ENCODE measurements around the gene UXS1.

DNA sequence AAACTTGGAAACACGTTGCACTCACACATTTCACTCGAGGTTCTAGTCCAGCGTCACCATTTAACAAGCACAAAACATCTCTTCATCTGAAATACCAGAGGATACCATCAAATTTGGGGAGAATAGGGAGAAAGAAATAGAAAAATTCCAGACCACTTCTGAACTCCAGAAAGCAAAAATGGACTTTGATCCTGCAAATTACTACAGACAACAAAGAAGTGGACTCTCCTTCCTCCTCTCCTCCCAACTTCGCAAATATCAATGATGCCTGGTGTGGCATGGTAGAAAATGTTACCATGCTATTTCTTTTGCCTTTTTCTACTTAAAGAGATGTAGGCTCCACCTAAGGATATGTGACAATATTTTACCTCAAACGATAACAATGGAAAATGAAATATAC is 13.5 kb downstream of the UXS1 start:
- TF ChIP-seq POLR2A (IDR thresholded peaks at IDR 0.05), result no peak
- TF ChIP-seq, protein P1, sequence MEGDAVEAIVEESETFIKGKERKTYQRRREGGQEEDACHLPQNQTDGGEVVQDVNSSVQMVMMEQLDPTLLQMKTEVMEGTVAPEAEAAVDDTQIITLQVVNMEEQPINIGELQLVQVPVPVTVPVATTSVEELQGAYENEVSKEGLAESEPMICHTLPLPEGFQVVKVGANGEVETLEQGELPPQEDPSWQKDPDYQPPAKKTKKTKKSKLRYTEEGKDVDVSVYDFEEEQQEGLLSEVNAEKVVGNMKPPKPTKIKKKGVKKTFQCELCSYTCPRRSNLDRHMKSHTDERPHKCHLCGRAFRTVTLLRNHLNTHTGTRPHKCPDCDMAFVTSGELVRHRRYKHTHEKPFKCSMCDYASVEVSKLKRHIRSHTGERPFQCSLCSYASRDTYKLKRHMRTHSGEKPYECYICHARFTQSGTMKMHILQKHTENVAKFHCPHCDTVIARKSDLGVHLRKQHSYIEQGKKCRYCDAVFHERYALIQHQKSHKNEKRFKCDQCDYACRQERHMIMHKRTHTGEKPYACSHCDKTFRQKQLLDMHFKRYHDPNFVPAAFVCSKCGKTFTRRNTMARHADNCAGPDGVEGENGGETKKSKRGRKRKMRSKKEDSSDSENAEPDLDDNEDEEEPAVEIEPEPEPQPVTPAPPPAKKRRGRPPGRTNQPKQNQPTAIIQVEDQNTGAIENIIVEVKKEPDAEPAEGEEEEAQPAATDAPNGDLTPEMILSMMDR (IDR thresholded peaks at IDR 0.05), result no peak
